HG02798 (cell line): ENCODE data around the gene SLC9A9.

Experiments
- ATAC-seq: cut with Tn5 transposase; IDR thresholded peaks from one replicate; pipeline ENCODE4 v1.9.1; 2021; ENCODE audit warnings: mild to moderate bottlenecking; ENCODE audit not compliant: unreplicated experiment, poor library complexity

Gene SLC9A9

GRCh38 chr3:143242101-143242500 is 606.2 kb downstream of the SLC9A9 start:
- ATAC-seq: no peak

GRCh38 chr3:143241481-143241951 is 606.8 kb downstream of the SLC9A9 start:
- ATAC-seq: no peak

- no peak for ATAC-seq
These were observed 607.4 kb downstream of the SLC9A9 start for GRCh38 chr3:143240886-143241285.

GRCh38 chr3:143239031-143239430 is 609.2 kb downstream of the SLC9A9 start:
- ATAC-seq: no peak

GRCh38 chr3:143237077-143237627 is 611.1 kb downstream of the SLC9A9 start:
- ATAC-seq: no peak

- ATAC-seq: no peak
These were observed 611.9 kb downstream of the SLC9A9 start for GRCh38 chr3:143236226-143236964.

- no peak for ATAC-seq
These were observed 612.6 kb downstream of the SLC9A9 start for GRCh38 chr3:143235614-143236204.

GRCh38 chr3:143234526-143234925 is 613.7 kb downstream of the SLC9A9 start:
- ATAC-seq: no peak

- no peak for ATAC-seq
These were observed 615.3 kb downstream of the SLC9A9 start for GRCh38 chr3:143232981-143233380.

- ATAC-seq: no peak
These were observed 619.9 kb downstream of the SLC9A9 start for GRCh38 chr3:143228405-143228804.

- ATAC-seq: no peak
These were observed 621.5 kb downstream of the SLC9A9 start for GRCh38 chr3:143226678-143227291.

GRCh38 chr3:143224716-143225115 is 623.6 kb downstream of the SLC9A9 start:
- ATAC-seq: no peak

- ATAC-seq: no peak
These were observed 625.3 kb downstream of the SLC9A9 start for GRCh38 chr3:143222981-143223380.

GRCh38 chr3:143222505-143222904 is 625.8 kb downstream of the SLC9A9 start:
- ATAC-seq: no peak

- ATAC-seq: no peak
These were observed 626.8 kb downstream of the SLC9A9 start for GRCh38 chr3:143221446-143221845.

GRCh38 chr3:143220741-143221140 is 627.5 kb downstream of the SLC9A9 start:
- ATAC-seq: peak; percentile 59

GRCh38 chr3:143218166-143218835 is 630.0 kb downstream of the SLC9A9 start:
- ATAC-seq: no peak

GRCh38 chr3:143217283-143217682 is 631.0 kb downstream of the SLC9A9 start:
- ATAC-seq: no peak

GRCh38 chr3:143216709-143217182 is 631.5 kb downstream of the SLC9A9 start:
- ATAC-seq: no peak
